HG03175 (cell line): ENCODE measurements around the gene SAP130.
"Not testable (repeated sequence)": the region's sequence is repeated elsewhere in the genome, so short reads cannot be mapped to it uniquely, and the experiment has no call there.

Source experiments
- ATAC-seq: cut with Tn5 transposase; IDR thresholded peaks from one replicate; pipeline ENCODE4 v1.9.1; 2021; ENCODE audit warnings: mild to moderate bottlenecking, moderate library complexity; ENCODE audit not compliant: unreplicated experiment

SAP130 gene

GRCh38 chr2:127953849-127954248, 74.0 kb downstream of the SAP130 start:
- no peak for ATAC-seq

- no peak for ATAC-seq
Measured at GRCh38 chr2:127953128-127953718, 74.6 kb downstream of the SAP130 start.

- no peak for ATAC-seq
Measured at GRCh38 chr2:127951026-127951425, 76.8 kb downstream of the SAP130 start.

DNA sequence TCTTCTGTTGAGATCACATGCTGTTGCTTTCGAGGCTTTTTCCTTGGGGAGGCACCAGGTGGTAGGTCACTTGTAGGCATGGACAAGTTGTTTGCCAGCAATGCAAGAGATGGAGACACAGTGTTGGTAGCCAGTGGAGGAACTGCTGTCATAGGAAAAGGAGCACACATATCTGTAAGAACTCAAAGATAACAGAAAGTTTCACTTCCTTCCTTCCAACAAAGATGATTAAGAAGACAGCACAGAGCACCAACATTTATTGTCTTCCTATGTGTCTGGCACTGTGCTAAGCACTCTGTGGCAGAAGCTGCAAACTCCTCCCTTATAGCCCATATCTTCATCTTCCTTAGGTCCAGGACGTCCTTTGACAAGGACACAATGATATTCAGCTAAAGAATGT, 77.6 kb downstream of the SAP130 start:
- ATAC-seq, result no peak

DNA sequence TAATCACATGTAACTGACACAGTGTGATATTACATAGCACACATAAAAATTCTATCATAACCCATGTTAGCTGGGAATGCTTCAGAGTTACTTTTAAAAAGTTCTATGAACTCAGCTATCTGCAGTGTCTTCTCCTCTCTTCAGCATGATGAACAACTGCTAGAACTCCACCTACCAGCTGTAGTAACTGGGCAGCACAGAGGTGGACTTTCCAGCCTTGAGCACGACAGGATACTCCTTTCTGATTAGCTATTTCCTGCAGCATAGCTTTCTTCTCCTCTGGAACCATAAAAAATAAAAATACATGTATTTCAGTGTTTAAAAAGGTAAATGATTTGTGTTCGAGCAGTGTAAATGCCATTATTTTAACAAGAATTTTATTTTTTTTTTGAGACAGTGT, 82.6 kb downstream of the SAP130 start:
- ATAC-seq, result no peak

- ATAC-seq, result no peak
Measured at GRCh38 chr2:127943186-127943585, 84.7 kb downstream of the SAP130 start.

GRCh38 chr2:127942002-127942401, 85.9 kb downstream of the SAP130 start:
- ATAC-seq, result no peak

DNA sequence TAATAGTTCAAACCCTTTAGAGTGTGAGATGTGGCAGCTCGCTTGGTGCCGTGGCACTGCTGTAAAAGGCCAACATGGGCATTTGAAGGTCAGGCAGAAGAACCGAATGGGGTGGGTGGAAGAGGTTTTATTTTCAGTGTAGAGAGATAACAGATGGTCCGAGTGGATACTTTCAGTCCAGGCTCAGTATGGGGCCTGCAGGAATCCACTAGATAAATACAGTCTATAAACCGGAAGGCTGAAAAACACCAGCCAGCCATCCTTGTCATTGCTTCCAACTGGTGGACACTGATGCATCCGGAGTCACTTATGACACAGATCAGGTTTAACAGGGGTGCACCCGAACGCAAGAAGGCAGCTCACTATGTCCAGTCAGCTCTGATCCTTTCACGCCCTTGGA, 86.4 kb downstream of the SAP130 start:
- no peak for ATAC-seq

DNA sequence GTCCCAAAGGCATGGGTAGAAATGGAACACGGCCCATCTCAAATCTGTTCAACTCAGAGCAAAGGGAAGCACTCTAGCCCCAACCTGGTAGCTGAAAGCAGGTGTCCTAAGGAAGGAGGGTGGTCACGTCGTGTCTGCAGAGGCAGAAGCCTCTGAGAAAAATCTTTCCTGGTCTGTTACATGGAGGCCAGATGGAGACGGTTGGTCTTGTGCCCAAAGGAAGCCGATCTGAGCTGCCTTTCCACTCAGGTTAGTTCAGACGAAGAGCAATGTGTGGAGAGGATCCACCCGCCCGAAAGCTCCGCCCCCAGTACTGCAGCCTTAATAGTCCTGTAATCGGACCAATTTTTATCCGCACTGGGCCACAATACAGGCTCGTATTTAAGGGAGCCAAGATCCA, 87.2 kb downstream of the SAP130 start:
- ATAC-seq, result no peak

DNA sequence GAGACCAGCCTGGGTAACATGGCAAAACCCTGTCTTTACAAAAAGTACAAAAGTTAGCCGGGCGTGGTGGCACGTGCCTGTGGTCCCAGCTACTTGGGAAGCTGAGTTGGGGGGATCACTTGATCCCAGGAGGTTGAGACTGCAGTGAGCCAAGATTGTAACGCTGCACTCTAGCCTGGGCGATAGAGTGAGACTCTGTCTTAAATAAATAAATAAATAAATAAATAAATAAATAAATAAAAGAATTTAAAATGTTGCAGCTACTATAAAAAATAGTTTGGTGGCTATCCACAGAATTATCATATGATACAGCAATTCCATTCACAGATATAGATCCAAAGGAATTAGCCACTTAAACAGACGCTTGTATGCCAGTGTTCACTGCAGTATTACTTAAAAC, 92.5 kb downstream of the SAP130 start:
- ATAC-seq, result no peak

DNA sequence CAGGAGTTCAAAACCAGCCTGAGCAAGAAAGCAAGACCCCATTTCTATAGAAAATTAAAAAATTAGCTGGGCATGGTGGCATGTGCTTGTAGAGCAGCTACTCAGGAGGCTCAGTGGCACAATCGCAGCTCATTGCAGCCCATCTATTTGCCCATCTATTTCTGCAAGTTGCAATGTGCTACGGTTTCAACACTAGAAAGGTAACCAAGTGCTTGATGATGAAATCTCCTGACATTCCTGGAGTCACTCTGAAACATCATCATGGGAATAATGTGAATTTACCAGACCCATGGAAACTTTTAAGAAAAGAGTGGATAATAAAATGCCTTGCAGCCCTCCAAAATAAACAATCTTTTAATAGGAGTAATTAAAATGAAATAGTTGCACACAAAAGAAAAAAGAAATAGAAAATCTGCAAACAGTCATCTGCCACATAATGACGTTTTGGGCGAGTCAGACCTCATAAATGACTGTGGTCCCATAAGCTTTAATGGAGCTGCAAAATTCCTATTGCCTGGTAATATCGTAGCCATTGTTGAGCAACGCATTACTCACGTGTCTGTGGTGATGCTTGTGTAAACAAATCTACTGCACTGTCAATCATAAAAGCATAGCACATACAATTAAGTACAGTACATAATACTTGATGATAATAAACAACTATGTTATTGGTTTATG, 95.5 kb downstream of the SAP130 start:
- no peak for ATAC-seq

GRCh38 chr2:127929449-127929848, 98.4 kb downstream of the SAP130 start:
- ATAC-seq, result no peak

DNA sequence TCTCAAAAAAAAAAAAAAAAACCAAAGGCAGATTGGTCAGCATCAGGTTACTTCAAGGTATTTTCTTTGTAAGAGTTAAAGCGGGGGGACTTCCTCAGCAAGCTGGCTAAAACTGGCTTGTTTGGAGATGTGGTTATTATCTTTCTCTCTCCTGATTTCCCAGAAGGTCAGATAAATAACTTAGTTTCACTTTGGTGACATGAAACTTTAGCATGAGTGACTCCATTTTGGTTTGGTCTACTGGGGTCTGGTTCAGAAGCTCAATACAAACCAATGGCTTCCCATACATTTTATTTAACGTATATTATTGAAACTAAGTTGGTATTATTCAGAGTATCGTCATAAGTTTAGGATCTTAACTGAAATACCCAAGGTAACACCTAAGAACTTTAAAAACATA, 100.5 kb downstream of the SAP130 start:
- no peak for ATAC-seq

DNA sequence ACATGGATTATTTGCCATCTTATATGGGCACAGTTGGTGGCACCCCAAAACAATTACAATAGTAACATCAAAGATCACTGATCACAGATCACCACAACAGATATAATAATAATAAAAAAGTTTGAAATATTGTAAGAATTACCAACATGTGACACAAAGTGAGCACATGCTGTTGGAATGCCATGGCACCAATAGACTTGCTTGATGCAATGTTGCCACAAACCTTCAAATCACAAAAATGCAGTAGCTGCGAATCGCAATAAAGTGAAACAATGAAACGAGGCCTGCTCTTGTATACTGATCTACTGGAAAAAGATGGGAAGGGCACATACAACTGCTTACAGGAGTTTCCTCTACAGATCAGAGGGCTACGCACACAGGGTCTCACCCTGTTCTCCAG, 109.9 kb downstream of the SAP130 start:
- no peak for ATAC-seq

DNA sequence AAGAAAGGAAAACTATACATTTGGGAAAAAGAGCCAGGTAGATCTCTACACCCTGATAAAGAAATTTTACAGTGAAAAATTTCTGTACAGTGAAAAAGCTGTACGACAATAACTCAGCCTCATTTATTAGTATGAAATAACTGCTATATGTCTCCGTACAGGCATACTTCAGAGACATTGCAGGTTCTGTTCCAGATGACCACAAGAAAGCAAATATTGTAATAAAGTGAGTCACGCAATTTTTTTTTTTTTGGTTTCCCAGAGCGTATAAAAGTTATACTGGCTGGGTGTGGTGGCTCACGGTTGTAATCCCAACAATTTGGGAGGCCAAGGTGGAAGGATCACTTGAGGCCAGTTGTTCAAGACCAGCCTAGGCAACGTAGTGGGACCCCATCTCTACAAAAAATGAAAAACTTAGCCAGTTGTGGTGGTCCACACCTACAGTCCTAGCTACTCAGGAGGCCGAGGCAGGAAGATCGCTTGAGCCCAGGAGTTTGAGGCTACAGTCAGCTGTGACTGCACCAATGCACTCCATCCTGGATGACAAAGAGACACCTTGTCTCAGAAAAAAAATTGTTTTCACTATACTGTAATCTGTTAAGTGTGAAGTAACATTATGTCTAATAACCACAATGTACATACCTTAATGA, 113.9 kb downstream of the SAP130 start:
- no peak for ATAC-seq

DNA sequence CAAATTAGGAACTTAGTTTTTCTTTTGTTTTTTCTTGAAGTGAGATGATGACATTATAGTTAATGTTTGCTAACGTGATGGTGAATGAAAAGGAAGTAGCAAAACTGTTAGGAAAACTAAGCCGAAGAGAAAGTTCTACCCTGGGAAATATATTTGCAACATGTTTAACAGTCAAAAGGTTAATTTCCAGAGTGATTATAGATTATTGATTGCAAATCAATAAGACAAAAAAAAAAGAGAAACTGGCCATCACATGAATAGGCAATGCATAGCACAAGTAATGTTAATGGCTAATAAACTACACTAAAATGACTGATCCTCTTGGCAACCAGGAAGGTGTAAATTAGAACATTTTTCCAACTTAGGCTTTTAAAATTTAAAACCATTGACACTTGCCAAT, 116.1 kb downstream of the SAP130 start:
- no peak for ATAC-seq

DNA sequence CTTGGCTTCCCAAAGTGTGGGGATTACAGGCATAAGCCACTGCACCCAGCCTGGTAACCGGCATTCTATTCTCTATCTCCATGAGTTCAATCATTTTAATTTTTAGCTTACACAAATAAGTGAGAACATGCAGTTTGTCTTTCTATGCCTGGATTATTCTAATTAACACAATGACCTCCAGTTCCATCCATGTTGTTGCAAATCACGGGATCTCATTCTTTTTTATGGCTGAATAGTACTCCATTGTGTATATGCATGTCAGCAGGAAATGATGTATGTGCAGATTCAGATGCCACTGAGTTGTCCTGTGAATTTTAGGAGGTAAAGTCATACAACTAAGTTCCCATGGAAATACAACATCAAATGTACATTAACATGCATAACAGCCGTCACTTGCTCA, 117.4 kb downstream of the SAP130 start:
- no peak for ATAC-seq

GRCh38 chr2:127909019-127909418, 118.8 kb downstream of the SAP130 start:
- no peak for ATAC-seq

GRCh38 chr2:127907733-127908400, 120.0 kb downstream of the SAP130 start:
- not testable (repeated sequence) for ATAC-seq

DNA sequence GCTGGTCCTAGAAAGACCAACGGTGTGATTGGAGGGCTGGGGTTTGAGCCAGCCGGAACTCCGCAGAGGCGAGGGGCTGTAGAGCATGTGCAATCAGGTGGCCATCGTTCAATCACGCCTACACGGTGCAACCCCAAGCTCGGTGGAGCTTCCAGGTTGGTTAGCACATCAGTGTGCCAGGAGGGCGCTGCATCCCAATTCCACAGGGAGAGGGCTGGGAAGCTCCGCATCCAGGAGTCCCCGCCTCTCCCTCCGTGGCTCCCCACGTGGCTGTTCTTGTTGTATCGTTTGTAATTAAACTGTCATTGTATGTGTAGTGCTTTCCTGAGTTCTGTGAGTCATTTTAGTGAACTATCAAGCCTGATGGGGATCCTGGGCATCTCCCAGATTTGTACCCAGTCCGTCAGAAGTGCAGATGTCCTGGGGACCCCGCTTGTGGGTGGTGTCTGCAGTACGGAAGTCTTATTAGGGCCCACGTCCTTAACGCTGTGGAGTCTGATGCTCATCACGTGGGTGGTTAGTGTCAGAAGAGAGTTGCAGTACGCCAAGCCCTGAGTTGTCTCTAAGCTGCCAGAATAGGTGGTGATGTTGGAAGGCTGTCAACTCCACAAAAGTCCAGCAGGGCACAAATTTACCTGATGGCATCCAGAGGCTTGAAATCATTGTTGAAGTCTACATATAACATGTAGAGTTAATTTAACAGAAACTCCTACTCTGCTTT, 121.5 kb downstream of the SAP130 start:
- ATAC-seq, result no peak

DNA sequence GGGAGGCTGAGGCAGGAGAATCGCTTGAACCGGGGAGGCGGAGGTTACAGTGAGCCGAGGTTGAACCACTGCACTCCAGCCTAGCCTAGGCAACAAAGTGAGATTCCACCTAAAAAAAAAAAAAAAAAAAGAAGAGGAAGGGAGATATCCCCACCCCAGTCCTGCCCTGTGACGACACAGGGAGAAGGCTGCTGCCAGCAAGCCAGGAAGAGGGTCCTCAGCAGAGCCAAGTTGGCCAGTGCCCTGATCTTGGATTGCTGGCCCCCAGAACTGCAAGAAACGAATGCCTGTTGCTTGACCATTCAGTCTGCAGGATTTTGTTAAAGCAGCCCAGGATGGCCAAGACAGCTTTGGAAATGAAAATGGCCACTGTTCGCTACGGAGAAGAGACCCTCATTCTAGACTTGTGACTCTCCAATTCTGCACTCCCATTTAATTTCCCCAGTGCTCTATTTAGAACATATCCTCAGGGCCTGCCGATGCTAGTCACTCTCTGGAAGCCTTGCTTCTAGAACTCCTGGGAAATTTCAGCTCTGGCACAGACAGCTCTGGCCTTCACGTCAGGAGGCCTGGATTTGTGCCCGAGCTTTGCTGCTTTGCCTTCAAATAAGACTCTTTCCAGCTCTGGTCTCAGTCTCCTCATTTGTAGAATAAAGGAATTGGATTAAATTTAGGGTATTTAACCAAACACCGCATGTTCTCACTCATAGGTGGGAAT, 126.4 kb downstream of the SAP130 start:
- no peak for ATAC-seq
